T-helper 22 cell (primary cell): Measurements from ENCODE around the gene MEGF8.

Source experiments
- DNase-seq: peaks from one replicate; pipeline ENCODE4 v3.0.0-alpha.2; 2020; ENCODE audit warnings: low read depth

MEGF8 gene

GRCh38 chr19:42386974-42387707 lies 61.7 kb downstream of the MEGF8 start:
- peak; percentile 26 for DNase-seq

- DNase-seq: no peak
Measured at GRCh38 chr19:42388851-42389489, 63.5 kb downstream of the MEGF8 start.

GRCh38 chr19:42389899-42390298 lies 64.5 kb downstream of the MEGF8 start, which contains the start of gene CNFN:
CNFN (minus strand) TSS chr19:42390297; CDS start chr19:42389037, 1,260 bp downstream.
- DNase-seq: no peak

GRCh38 chr19:42392165-42392564 lies 66.7 kb downstream of the MEGF8 start:
- DNase-seq: no peak

- no peak for DNase-seq
Measured at GRCh38 chr19:42394751-42395150, 69.3 kb downstream of the MEGF8 start.

GRCh38 chr19:42396381-42397262 lies 71.2 kb downstream of the MEGF8 start:
- DNase-seq: peak; percentile 84

GRCh38 chr19:42397263-42398166 lies 72.1 kb downstream of the MEGF8 start:
- DNase-seq: no peak

GRCh38 chr19:42400404-42400803 lies 75.0 kb downstream of the MEGF8 start:
- no peak for DNase-seq

GRCh38 chr19:42401365-42402303 lies 76.2 kb downstream of the MEGF8 start:
- DNase-seq: peak; percentile 41

- DNase-seq: no peak
Measured at GRCh38 chr19:42402376-42403116, 77.1 kb downstream of the MEGF8 start.

- DNase-seq: no peak
Measured at GRCh38 chr19:42403586-42403985, 78.2 kb downstream of the MEGF8 start.

- no peak for DNase-seq
Measured at GRCh38 chr19:42406111-42406510, 80.7 kb downstream of the MEGF8 start.

- no peak for DNase-seq
Measured at GRCh38 chr19:42407085-42407815, 81.8 kb downstream of the MEGF8 start.

GRCh38 chr19:42407816-42408175 lies 82.4 kb downstream of the MEGF8 start:
- DNase-seq: no peak

- DNase-seq: no peak
Measured at GRCh38 chr19:42409477-42409876, 84.0 kb downstream of the MEGF8 start.

GRCh38 chr19:42410371-42410770 lies 84.9 kb downstream of the MEGF8 start:
- DNase-seq: no peak

GRCh38 chr19:42411581-42412178 lies 86.2 kb downstream of the MEGF8 start:
- no peak for DNase-seq

- no peak for DNase-seq
Measured at GRCh38 chr19:42412227-42412626, 86.8 kb downstream of the MEGF8 start.

GRCh38 chr19:42412661-42413076 lies 87.2 kb downstream of the MEGF8 start:
- no peak for DNase-seq
